Measurements from ENCODE around the gene NLRP12.
"Not testable (repeated sequence)": the region's sequence is repeated elsewhere in the genome, so short reads cannot be mapped to it uniquely, and the experiment has no call there.

NLRP12 gene, protein sequence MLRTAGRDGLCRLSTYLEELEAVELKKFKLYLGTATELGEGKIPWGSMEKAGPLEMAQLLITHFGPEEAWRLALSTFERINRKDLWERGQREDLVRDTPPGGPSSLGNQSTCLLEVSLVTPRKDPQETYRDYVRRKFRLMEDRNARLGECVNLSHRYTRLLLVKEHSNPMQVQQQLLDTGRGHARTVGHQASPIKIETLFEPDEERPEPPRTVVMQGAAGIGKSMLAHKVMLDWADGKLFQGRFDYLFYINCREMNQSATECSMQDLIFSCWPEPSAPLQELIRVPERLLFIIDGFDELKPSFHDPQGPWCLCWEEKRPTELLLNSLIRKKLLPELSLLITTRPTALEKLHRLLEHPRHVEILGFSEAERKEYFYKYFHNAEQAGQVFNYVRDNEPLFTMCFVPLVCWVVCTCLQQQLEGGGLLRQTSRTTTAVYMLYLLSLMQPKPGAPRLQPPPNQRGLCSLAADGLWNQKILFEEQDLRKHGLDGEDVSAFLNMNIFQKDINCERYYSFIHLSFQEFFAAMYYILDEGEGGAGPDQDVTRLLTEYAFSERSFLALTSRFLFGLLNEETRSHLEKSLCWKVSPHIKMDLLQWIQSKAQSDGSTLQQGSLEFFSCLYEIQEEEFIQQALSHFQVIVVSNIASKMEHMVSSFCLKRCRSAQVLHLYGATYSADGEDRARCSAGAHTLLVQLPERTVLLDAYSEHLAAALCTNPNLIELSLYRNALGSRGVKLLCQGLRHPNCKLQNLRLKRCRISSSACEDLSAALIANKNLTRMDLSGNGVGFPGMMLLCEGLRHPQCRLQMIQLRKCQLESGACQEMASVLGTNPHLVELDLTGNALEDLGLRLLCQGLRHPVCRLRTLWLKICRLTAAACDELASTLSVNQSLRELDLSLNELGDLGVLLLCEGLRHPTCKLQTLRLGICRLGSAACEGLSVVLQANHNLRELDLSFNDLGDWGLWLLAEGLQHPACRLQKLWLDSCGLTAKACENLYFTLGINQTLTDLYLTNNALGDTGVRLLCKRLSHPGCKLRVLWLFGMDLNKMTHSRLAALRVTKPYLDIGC

DNA sequence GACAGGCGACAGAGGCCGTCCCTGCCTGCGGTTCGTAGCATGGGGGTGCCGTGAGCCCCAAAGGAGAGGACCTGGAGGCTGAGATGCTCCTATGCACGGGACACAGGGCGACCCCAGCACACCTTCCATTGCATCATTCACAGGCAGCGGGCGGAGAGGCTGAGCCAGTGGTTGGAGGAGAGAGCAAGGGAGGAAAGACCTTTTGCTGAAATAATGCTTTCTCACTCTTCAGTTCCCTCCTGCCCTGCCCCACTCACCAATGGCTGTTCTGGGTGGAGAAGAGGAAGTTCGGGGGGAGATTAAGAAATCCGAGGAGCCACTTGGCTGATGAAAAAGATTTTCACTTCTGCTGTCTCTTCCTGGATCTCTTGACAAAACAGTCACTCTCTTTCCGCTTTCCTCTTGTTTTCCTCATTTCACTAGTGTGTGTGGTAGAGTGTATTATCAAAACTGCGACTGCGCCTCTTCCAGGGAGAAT is at the start of gene NLRP12:
NLRP12 (minus strand) TSS at position 181 of the 478 bp plus-strand sequence; CDS start at position 41, 140 bp downstream.
- no peak for DNase-seq (ENCODE audit: low spot score)

DNA sequence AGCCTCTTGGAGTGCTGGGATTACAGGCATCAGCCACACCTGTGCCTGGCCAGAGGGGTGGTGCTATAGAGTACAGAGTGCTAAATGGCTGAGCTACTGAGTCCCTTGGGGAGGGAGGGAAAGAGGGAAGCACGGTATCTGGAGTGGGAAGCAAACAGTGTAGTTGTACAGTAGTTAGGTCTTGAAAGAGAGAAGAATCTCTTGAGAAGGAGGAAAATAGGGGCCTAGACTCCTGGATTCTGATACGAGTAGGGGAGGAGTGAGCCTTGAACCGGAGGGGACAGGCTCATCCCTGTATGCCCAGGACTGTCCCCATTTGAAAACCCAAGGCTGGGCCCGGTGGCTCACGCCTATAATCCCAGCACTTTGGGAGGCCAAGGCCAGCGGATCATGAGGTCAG is 48.6 kb upstream of the NLRP12 start:
- DNase-seq (ENCODE audit: low spot score), result no peak

DNA sequence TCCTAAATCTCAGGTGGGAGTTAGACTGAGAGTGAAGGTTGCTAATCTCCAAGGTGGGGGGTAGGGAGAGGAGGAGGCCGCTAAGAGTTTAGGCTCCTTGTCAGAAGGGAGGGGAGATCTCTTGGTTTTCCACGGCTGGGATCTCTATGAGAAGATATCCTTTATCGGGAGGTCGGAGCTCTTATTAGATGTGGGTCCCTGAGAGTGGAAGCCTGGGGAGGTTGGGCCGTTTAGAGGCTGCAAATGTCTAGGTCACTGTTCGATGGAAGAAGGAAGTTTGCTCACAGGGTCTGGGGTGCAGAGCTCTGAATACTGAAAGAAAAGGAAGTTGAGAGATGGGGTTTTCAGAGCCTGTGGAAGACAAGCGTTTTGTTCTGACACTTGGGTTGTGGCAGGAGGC is 47.3 kb upstream of the NLRP12 start:
- no peak for DNase-seq (ENCODE audit: low spot score)

DNA sequence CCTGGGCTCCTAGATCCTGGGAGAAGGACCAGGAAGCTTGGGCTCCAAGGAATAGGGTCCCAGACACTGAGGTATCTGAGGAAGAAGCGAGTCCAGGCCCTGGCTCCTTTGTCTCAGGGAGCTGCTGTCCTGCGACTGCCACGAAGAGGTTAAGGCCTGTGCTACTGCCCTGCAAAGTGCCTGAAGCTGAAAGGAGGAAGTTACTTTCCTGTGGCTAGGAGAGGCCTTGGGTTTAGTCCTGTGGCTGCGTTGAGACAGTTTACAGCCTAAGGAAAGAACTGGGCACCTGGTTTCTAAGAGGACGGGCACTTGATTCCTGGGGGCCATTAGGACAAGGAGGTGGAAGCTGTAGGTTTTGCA is 46.4 kb upstream of the NLRP12 start:
- DNase-seq (ENCODE audit: low spot score), result no peak

DNA sequence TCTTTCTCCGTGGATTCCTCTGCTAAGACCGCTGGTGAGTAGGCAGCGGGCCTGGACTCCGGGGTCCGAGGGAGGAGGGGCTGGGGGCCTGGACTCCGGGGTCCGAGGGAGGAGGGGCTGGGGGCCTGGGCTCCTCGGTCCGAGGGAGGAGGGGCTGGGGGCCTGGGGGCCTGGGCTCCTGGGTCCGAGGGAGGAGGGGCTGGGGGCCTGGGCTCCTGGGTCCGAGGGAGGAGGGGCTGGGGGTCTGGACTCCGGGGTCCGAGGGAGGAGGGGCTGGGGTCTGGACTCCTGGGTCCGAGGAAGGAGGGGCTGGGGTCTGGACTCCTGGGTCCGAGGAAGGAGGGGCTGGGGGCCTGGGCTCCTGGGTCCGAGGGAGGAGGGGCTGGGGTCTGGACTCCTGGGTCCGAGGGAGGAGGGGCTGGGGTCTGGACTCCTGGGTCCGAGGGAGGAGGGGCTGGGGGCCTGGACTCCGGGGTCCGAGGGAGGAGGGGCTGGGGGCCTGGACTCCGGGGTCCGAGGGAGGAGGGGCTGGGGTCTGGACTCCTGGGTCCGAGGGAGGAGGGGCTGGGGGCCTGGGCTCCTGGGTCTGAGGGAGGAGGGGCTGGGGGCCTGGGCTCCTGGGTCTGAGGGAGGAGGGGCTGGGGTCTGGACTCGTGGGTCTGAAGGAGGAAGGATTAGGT is 45.8 kb upstream of the NLRP12 start:
- DNase-seq (ENCODE audit: low spot score), result not testable (repeated sequence)

DNA sequence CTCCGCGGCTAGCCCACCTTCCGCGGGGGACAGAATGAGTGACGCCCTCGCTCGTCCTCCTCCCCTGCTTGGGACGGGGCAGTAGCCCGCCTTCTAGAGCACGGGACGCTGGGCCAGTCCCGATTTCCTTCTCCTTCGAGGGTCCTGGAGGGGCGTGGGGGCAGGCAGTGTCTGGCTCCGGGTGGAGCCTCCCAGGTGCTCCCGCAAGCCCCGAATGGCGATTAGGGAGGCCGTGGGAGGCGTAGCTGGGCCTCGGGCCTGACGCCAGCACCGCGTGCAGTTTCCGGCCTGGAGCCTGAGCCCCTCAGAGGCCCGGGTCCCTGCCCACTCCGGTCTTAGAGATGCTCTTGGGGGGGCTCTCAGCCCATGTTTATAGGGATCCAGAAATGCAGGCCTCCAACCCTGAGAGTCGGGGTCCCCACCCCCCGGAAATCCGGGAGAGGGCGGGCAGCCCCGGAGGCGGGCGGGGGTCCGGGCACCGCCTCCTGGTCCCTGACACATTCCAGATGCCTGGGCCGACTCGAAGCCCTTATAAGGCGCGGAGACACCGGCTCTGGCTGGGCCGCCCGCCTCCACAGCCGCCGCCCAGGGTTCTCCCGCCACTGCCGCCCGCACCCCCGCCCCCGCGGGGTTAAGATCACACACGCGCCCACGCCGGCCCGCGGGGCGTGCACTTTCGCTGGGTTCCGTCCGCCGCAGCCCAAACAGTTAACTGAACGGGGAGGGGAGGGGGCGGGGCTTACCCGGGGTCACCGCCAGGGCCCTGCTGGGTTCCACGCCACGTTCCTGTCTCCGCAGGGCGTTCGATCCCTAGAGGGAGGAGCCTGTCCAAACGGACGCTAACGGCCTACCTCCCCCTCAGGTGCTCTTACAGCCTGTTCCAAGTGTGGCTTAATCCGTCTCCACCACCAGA is 45.0 kb upstream of the NLRP12 start:
- DNase-seq (ENCODE audit: low spot score), result peak; percentile 91

DNA sequence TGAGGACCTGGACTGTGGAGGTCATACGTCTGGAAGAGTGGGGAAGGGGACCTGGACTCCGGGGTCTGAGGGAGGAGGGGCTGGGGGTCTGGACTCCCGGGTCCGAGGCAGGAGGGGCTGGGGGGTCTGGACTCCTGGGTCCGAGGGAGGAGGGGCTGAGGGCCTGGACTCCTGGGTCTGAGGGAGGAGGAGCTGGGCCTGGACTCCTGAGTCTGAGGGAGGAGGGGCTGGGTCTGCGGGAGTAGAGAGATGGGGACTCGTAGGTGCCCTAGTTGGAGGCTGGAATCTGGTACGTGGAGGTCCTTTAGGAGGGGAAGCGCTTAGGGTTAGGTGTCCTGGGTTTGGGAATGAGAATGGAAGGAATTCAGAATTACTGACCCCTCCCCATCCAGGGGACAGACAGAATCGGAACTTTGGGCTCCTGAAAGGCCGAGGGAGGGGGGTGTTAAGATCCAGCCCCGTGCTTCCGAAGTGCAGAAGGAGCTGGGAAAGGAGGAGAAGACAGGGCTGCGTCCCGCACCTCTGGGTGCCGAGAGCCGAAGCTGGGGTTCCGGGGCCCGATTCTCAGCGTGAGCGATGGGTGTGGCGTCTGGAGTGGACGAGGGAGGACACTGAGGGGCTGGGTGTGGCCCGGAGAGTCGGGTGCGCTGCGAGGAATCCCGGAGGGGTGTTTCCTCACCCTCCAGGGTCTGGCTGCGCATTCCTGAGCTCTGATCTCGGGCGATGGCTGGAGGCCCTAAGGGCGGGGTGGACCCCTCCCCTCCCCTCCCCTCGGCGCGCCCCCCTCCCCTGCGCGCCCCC is 44.2 kb upstream of the NLRP12 start:
- DNase-seq (ENCODE audit: low spot score), result peak; percentile 77

DNA sequence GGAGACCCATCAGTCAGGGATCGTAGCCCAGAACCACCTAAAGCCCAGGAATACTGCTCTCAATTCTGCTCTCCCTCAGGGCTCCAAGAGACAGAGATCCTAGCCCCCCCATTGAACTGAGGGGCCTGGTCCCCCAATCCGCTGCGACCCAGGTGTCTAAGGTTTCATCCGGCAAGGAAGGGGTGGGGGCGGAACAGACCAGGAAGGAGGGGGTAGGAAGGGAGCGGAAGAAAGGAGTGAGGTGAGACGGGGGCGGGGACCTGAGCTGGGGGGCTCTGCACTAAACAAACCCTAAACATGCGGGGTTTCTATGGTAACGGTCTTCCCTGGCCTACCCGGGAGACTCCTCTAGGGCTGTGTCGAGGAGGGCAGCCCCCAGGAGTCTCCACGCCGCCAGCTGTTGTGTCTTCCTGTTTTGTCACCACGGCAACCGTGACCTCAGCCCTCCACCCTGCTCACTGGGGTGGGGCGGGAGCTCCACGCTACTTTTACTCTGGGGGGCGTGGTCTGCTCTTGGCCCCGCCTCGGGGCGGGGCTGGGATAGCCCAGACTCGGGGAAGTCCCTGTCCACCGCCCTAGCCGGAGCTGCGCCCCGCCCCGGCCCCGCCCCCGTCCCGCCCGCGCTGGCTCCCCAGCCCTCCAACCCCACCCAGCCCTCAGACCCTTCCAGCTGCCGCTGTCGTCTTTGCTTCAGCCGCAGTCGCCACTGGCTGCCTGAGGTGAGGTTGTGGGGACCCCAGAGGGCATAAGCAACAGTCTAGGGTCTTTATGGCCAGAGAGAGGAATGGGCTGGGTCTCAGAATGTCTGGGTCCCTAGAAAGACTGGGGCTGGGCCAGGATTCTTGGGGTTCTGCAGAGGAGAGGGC is 43.3 kb upstream of the NLRP12 start, which contains the start of gene MYADM:
MYADM (plus strand) TSS at position 659 of the 866 bp plus-strand sequence. CDS start 5,647 bp downstream, outside the sequence.
- peak; percentile 98 for DNase-seq (ENCODE audit: low spot score)

DNA sequence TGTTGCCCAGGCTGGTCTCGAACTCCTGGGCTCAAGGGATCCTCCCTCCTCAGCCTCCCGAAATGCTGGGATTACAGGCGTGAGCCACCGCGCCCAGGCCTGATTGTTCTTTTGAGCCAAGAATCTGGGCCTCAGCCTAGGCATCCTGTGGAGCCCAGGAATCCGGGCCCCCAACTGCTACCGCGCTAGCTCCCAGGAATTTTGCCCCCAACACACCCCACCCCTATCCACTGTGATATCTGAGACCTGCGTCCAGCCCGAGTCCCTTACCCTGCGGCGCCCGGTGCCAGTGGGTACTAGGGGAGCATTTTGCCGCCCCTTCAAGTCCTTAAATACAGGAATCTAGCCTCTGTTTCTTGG is 42.7 kb upstream of the NLRP12 start:
- no peak for DNase-seq (ENCODE audit: low spot score)

DNA sequence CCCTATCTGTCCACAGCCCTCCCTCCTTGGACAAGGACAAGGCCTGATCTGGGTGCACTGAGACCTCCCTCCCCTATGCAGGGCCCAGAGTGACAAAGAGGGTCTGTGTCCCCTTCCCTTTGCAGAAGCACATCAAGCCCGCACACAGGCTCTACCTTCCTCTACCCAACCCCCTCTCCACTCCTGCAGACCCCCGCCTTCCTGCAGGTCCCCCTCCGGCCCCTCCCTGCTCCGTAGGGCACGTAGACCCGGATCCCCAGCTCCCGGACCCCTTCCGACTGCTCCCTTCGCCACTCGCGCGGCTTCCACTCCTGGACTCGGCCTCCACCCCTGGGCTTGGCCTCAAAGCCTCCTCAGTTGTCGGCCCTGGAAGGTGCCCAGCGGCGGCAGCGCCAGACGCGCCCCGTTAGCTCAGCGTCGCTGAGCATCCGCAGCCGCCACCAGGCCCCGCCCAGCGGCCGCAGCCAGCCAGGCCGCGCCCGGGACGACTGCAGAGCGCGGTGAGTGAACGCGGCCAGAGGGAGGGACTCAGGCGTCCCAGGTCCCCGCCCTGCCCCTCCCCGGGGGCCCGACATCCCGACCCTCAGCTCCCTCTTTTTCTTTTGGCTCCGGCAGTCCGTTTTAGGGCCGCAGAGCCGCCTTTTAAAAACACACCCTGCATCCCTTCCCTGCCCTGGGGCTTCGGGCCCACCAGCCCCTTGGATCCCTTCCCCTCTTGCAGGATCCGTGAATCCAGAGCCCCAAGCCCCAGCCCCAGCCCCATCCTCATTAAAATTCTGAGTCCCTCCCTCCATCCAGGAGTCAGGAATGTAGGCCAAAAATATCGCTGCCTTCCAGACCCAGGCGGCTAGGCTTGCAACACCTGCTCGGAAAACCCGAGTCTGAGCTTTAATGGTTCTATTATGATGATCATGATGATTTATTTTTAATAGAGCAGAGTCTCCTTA is 42.1 kb upstream of the NLRP12 start:
- peak; percentile 76 for DNase-seq (ENCODE audit: low spot score)

DNA sequence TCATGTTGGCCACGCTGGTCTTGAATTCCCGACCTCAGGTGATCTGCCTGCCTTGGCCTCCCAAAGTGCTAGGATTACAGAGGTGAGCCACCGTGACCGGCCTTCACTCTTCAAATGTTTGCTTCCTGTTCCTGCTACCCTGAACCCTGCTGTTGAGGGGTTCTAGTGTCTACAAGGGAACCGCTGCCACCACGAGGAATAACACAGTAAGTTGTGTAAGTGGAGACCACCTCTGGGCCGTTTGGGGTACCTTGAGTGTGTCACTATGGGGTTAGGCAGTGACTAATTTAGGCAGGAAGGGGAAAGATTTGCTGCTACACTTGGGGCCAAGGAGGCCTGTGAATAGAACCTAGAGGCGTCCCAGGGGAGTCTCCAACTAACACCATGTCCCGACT is 41.4 kb upstream of the NLRP12 start:
- peak; percentile 43 for DNase-seq (ENCODE audit: low spot score)

DNA sequence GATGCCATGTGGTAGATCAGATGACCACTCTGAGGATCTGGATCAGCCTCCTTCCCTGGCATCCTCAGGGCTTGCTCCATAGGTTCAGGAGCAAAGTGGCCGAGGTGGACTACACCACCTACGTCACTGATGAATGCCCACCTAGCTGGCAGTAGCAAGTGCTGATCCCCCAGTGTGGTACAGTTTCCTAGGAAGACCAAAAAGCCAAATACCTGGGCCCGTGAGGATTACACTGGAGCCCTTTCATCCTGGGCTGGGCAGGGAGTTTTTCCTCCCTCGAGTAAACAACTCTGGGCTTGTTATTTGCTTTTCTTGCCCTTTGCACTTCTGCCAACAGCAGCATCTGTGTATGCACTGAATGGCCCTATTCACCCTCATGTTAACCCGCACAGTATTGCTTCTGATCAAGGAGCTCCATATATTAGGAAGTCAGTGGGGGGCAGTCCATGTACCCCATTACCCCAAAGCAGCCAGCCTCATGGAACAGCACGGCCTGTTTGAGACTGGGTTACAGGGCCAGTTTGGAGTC is 40.3 kb upstream of the NLRP12 start:
- DNase-seq (ENCODE audit: low spot score), result peak; percentile 74

DNA sequence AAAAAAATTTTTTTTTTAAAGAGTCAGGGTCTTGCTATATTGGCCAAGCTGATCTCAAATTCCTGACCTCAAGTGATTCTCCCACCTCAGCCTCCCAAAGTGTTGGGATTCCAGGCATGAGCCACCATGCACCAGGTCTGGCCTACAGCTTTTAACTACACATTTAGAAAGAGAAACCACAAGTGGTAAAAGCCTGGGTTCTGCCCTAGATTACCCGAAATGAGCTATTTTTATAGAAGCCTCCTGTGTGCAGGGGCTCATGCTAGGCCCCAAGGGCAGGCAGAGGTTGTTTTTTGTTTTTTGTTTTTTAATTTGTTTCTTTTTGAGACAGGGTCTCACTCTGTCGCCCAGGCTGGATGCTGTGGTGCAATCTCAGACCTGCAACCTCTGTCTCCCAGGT is 29.6 kb upstream of the NLRP12 start:
- DNase-seq (ENCODE audit: low spot score), result no peak

DNA sequence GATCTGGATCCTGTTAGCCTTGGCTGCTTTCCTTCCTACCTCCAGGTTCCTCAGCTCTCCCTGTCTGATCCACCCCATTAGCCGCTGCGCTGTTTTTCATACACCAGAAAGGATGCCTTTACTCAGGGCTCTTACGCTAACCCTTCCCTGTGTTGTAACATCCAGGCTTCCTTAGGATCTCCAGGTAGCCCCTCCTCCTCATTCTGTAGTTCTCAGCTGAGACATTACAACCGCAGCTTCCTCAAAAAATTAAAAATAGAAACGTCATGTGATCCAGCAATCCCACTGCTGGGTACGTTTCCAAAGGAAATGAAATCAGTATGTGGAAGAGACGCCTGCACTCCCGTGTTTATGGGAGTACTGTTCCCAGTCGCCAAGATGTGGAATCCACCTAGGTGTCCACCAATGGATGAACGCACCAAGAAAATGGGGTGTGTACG is 25.1 kb upstream of the NLRP12 start:
- no peak for DNase-seq (ENCODE audit: low spot score)

DNA sequence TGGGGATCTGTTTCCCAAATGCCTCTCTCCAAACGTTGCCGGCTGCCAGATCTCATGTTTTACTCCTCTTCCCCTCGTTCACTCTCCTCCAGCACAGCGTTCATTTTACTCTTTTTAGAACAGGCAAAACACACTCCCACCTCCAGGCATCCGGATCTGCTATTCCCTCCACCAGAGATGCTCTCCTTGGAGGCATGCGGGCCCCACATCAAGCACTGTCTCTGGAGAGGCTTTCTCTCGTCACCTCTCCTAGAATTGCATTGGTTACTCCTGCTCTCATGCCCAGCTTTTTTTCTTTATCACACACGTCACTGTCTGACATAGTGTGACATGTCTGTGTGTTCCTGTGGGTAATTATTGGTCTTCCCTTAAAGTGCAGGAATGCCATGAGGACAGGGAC is 23.4 kb upstream of the NLRP12 start:
- DNase-seq (ENCODE audit: low spot score), result no peak

DNA sequence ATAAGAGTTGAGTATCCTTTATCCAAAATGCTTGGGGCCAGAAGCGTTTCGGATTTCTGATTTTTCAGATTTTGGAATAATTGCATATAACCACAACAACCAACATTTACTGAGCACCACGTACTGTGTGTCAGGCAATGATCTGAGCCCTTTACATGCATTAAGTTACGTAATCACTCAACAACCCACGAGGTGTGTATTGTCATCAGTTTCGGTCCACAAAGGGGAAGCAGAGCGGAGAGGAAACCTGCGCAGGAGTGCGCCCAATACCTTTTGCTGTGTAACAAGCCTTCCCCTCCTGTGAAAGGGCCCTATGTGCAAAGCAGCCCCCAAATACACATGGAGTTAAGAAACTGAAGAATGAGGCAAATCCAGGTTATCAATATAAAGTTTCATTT is 20.7 kb upstream of the NLRP12 start:
- DNase-seq (ENCODE audit: low spot score), result no peak

DNA sequence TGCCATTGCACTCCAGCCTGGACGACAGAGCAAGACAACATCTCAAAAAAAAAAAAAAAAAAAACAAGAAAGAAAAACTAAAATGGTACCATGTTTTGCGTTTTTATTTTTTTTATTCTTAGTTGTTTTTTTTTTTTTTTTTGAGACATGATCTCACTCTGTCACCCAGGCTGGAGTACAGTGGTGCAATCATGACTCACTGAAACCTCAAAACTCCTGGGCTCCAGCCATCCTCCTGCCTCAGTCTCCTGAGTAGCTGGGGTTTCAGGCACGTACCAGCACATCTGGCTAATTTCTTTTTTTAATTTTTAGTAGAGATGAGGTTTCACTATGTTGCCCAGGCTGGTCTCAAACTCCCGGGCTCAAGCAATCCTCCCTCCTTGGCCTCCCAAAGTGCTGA is 16.8 kb upstream of the NLRP12 start:
- DNase-seq (ENCODE audit: low spot score), result not testable (repeated sequence)

DNA sequence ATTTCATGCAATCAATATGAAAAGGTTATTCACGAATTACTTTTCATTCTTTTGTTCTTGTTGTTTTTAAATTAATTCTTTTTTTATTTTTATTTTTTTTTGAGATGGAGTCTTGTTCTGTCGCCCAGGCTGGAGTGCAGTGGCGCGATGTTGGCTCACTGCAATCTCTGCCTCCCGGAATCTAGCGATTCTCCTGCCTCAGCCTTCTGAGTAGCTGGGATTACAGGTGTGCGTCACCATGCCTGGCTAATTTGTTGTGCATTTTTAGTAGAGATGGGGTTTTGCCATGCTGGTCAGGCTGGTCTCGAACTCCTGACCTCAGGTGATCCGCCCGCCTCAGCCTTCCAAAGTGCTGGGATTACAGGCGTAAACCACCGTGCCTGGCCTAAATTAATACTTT is 16.1 kb upstream of the NLRP12 start:
- not testable (repeated sequence) for DNase-seq (ENCODE audit: low spot score)
